ENCODE data around the gene RALGAPA1. TPM values are rescaled to one million over a fixed set of nuclear protein-coding genes. Genes with fewer than 3 reads are reported as not detected.

The RALGAPA1 gene
- total and polyA plus RNA-seq, 3 experiments from 2014 or later: 28.2 to 37.9 (median 29.3) TPM

- no peak overlapping the region for H3K27ac Mint-ChIP-seq
- H3K27ac ChIP-seq (ENCODE audit: low read depth, low read length): no peak overlapping the region
- CTCF ChIA-PET: no interaction called here
Measured at GRCh38 chr14:35525695-35526094, 283.4 kb downstream of the RALGAPA1 start.

GRCh38 chr14:35519986-35520385 lies 289.1 kb downstream of the RALGAPA1 start:
- no peak for DNase-seq
- H3K4me3 ChIP-seq (ENCODE audit: low read length): no peak overlapping the region
- no peaks in the 10 kb centered on the region for H3K4me1 ChIP-seq (ENCODE audit: insufficient read depth, low read length)
- H3K27me3 Mint-ChIP-seq: peaks cover 9 to 37% of the 10 kb centered on the region in 2 donors
- CTCF ChIA-PET: no interaction called here
- H3K27ac ChIP-seq (ENCODE audit: low read depth, low read length): no peak overlapping the region
- POLR2A ChIA-PET: no interaction called here
- H3K4me3 Mint-ChIP-seq: no peak overlapping the region
- H3K36me3 ChIP-seq (ENCODE audit: insufficient read depth, low read length): no peaks in the 10 kb centered on the region
- H3K36me3 Mint-ChIP-seq: no peaks in the 10 kb centered on the region
- H3K27ac Mint-ChIP-seq: no peak overlapping the region
- H3K9me3 Mint-ChIP-seq: peaks cover 0 to 6% (median 0%) of the 10 kb centered on the region in 5 donors
- no peaks in the 10 kb centered on the region for H3K9me3 ChIP-seq (ENCODE audit: low read length)
- no peaks in the 10 kb centered on the region for H3K27me3 ChIP-seq (ENCODE audit: insufficient read depth, low read length, poor library complexity, severe bottlenecking)
- no peaks in the 10 kb centered on the region for H3K4me1 Mint-ChIP-seq

More at GRCh38 chr14:35525695-35526094, 283.4 kb downstream of the RALGAPA1 start:
- peaks cover 14 to 46% of the 10 kb centered on the region in 2 donors for H3K27me3 Mint-ChIP-seq
- no peak overlapping the region for H3K4me3 Mint-ChIP-seq
- Histone ChIP-seq H3K36me3 (ENCODE audit: insufficient read depth, low read length) (no peaks in the 10 kb centered on the region), H3K4me3 (ENCODE audit: low read length) (no peak overlapping the region), H3K9me3 (ENCODE audit: low read length) (no peaks in the 10 kb centered on the region), H3K4me1 (ENCODE audit: insufficient read depth, low read length) (no peaks in the 10 kb centered on the region), H3K27me3 (ENCODE audit: insufficient read depth, low read length, poor library complexity, severe bottlenecking) (no peaks in the 10 kb centered on the region)
- no peaks in the 10 kb centered on the region for H3K36me3 Mint-ChIP-seq
- peaks cover 0 to 6% (median 0%) of the 10 kb centered on the region in 5 donors for H3K9me3 Mint-ChIP-seq
- DNase-seq: no peak
- POLR2A ChIA-PET: no interaction called here
- no peaks in the 10 kb centered on the region for H3K4me1 Mint-ChIP-seq

GRCh38 chr14:35515916-35516315 lies 293.2 kb downstream of the RALGAPA1 start:
- no peak overlapping the region for H3K4me3 Mint-ChIP-seq
- H3K27me3 Mint-ChIP-seq: peaks cover 6 to 21% of the 10 kb centered on the region in 2 donors
- H3K36me3 Mint-ChIP-seq: no peaks in the 10 kb centered on the region
- Histone ChIP-seq H3K36me3 (ENCODE audit: insufficient read depth, low read length) (no peaks in the 10 kb centered on the region), H3K4me1 (ENCODE audit: insufficient read depth, low read length) (no peaks in the 10 kb centered on the region), H3K27ac (ENCODE audit: low read depth, low read length) (no peak overlapping the region), H3K27me3 (ENCODE audit: insufficient read depth, low read length, poor library complexity, severe bottlenecking) (no peaks in the 10 kb centered on the region), H3K4me3 (ENCODE audit: low read length) (no peak overlapping the region), H3K9me3 (ENCODE audit: low read length) (no peaks in the 10 kb centered on the region)
- H3K4me1 Mint-ChIP-seq: no peaks in the 10 kb centered on the region
- no peak overlapping the region for H3K27ac Mint-ChIP-seq
- no peaks in the 10 kb centered on the region for H3K9me3 Mint-ChIP-seq
- DNase-seq: no peak
- ChIA-PET POLR2A (no interaction called here), CTCF (no interaction called here)

DNA sequence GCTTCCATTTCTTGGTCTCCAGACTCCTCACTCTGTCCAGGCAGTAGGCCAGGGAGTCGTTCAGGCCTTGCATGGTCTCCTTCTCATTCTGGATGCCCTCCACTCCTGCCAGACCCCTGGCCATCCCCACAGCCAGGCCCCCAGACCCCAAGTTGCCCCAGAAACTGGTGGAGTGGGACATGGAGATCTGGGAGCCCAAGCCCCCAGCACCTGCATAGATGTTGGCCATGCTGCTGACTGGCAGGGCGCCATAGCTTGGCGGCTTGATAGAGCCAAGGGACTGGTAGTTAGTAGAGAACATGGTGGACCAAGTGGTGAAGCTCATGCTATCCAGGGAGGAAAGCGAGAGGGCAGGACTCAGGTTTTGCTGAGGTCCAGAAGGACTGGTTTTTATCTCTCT lies 296.3 kb downstream of the RALGAPA1 start:
- Histone ChIP-seq H3K36me3 (ENCODE audit: insufficient read depth, low read length) (no peaks in the 10 kb centered on the region), H3K4me3 (ENCODE audit: low read length) (no peak overlapping the region), H3K27ac (ENCODE audit: low read depth, low read length) (no peak overlapping the region), H3K9me3 (ENCODE audit: low read length) (no peaks in the 10 kb centered on the region), H3K4me1 (ENCODE audit: insufficient read depth, low read length) (no peaks in the 10 kb centered on the region), H3K27me3 (ENCODE audit: insufficient read depth, low read length, poor library complexity, severe bottlenecking) (no peaks in the 10 kb centered on the region)
- ChIA-PET CTCF (no interaction called here), POLR2A (no interaction called here)
- no peak for DNase-seq
- Mint-ChIP-seq H3K4me3 (no peak overlapping the region), H3K36me3 (no peaks in the 10 kb centered on the region), H3K9me3 (no peaks in the 10 kb centered on the region), H3K27ac (peak overlapping the region in 1 of 8 donors; percentile 30), H3K27me3 (peaks cover 0 to 13% of the 10 kb centered on the region in 2 donors), H3K4me1 (no peaks in the 10 kb centered on the region)

GRCh38 chr14:35509846-35510245 lies 299.2 kb downstream of the RALGAPA1 start:
- Histone ChIP-seq H3K4me3 (ENCODE audit: low read length) (no peak overlapping the region), H3K9me3 (ENCODE audit: low read length) (no peaks in the 10 kb centered on the region), H3K27ac (ENCODE audit: low read depth, low read length) (no peak overlapping the region), H3K36me3 (ENCODE audit: insufficient read depth, low read length) (no peaks in the 10 kb centered on the region), H3K4me1 (ENCODE audit: insufficient read depth, low read length) (no peaks in the 10 kb centered on the region), H3K27me3 (ENCODE audit: insufficient read depth, low read length, poor library complexity, severe bottlenecking) (no peaks in the 10 kb centered on the region)
- CTCF ChIA-PET: no interaction called here
- POLR2A ChIA-PET: no interaction called here
- Mint-ChIP-seq H3K27me3 (peaks cover 0 to 3% of the 10 kb centered on the region in 2 donors), H3K4me1 (no peaks in the 10 kb centered on the region), H3K36me3 (no peaks in the 10 kb centered on the region), H3K27ac (no peak overlapping the region), H3K9me3 (no peaks in the 10 kb centered on the region), H3K4me3 (no peak overlapping the region)
- no peak for DNase-seq

- Mint-ChIP-seq H3K36me3 (no peaks in the 10 kb centered on the region), H3K4me3 (no peak overlapping the region), H3K27ac (no peak overlapping the region), H3K4me1 (no peaks in the 10 kb centered on the region), H3K9me3 (no peaks in the 10 kb centered on the region), H3K27me3 (peaks cover 0 to 3% of the 10 kb centered on the region in 2 donors)
- ChIA-PET POLR2A (no interaction called here), CTCF (no interaction called here)
- no peaks in the 10 kb centered on the region for H3K9me3 ChIP-seq (ENCODE audit: low read length)
- H3K36me3 ChIP-seq (ENCODE audit: insufficient read depth, low read length): no peaks in the 10 kb centered on the region
- DNase-seq: no peak
- H3K27me3 ChIP-seq (ENCODE audit: insufficient read depth, low read length, poor library complexity, severe bottlenecking): no peaks in the 10 kb centered on the region
- H3K27ac ChIP-seq (ENCODE audit: low read depth, low read length): no peak overlapping the region
- no peak overlapping the region for H3K4me3 ChIP-seq (ENCODE audit: low read length)
- no peaks in the 10 kb centered on the region for H3K4me1 ChIP-seq (ENCODE audit: insufficient read depth, low read length)
Measured at GRCh38 chr14:35506927-35507326, 302.2 kb downstream of the RALGAPA1 start.

- Histone ChIP-seq H3K4me1 (ENCODE audit: insufficient read depth, low read length) (no peaks in the 10 kb centered on the region), H3K36me3 (ENCODE audit: insufficient read depth, low read length) (no peaks in the 10 kb centered on the region), H3K9me3 (ENCODE audit: low read length) (no peaks in the 10 kb centered on the region), H3K4me3 (ENCODE audit: low read length) (no peak overlapping the region), H3K27ac (ENCODE audit: low read depth, low read length) (no peak overlapping the region), H3K27me3 (ENCODE audit: insufficient read depth, low read length, poor library complexity, severe bottlenecking) (no peaks in the 10 kb centered on the region)
- Mint-ChIP-seq H3K27ac (no peak overlapping the region), H3K4me1 (no peaks in the 10 kb centered on the region), H3K9me3 (no peaks in the 10 kb centered on the region), H3K4me3 (no peak overlapping the region), H3K27me3 (peaks cover 0 to 7% of the 10 kb centered on the region in 2 donors), H3K36me3 (no peaks in the 10 kb centered on the region)
- ChIA-PET POLR2A (no interaction called here), CTCF (no interaction called here)
- no peak for DNase-seq
Measured at GRCh38 chr14:35506461-35506860, 302.6 kb downstream of the RALGAPA1 start.

- Histone ChIP-seq H3K9me3 (ENCODE audit: low read length) (no peaks in the 10 kb centered on the region), H3K27ac (ENCODE audit: low read depth, low read length) (no peak overlapping the region), H3K4me3 (ENCODE audit: low read length) (no peak overlapping the region), H3K4me1 (ENCODE audit: insufficient read depth, low read length) (no peaks in the 10 kb centered on the region), H3K36me3 (ENCODE audit: insufficient read depth, low read length) (no peaks in the 10 kb centered on the region), H3K27me3 (ENCODE audit: insufficient read depth, low read length, poor library complexity, severe bottlenecking) (no peaks in the 10 kb centered on the region)
- H3K36me3 Mint-ChIP-seq: no peaks in the 10 kb centered on the region
- POLR2A ChIA-PET: no interaction called here
- peaks cover 8 to 21% of the 10 kb centered on the region in 2 donors for H3K27me3 Mint-ChIP-seq
- no peak overlapping the region for H3K4me3 Mint-ChIP-seq
- CTCF ChIA-PET: no interaction called here
- peaks cover 0 to 7% (median under 1%) of the 10 kb centered on the region in 5 donors for H3K9me3 Mint-ChIP-seq
- no peak overlapping the region for H3K27ac Mint-ChIP-seq
- DNase-seq: no peak
- H3K4me1 Mint-ChIP-seq: no peaks in the 10 kb centered on the region
Measured at GRCh38 chr14:35504260-35504659, 304.8 kb downstream of the RALGAPA1 start.

GRCh38 chr14:35503646-35504045 lies 305.4 kb downstream of the RALGAPA1 start:
- H3K27me3 Mint-ChIP-seq: peaks cover 11 to 28% of the 10 kb centered on the region in 2 donors
- no peaks in the 10 kb centered on the region for H3K4me1 Mint-ChIP-seq
- Histone ChIP-seq H3K27me3 (ENCODE audit: insufficient read depth, low read length, poor library complexity, severe bottlenecking) (no peaks in the 10 kb centered on the region), H3K27ac (ENCODE audit: low read depth, low read length) (no peak overlapping the region), H3K4me1 (ENCODE audit: insufficient read depth, low read length) (no peaks in the 10 kb centered on the region), H3K9me3 (ENCODE audit: low read length) (no peaks in the 10 kb centered on the region), H3K4me3 (ENCODE audit: low read length) (no peak overlapping the region), H3K36me3 (ENCODE audit: insufficient read depth, low read length) (no peaks in the 10 kb centered on the region)
- H3K36me3 Mint-ChIP-seq: no peaks in the 10 kb centered on the region
- no peak overlapping the region for H3K4me3 Mint-ChIP-seq
- H3K27ac Mint-ChIP-seq: no peak overlapping the region
- ChIA-PET CTCF (no interaction called here), POLR2A (no interaction called here)
- H3K9me3 Mint-ChIP-seq: peaks cover 0 to 7% (median 5%) of the 10 kb centered on the region in 5 donors
- DNase-seq: no peak
